Peyer's patch (tissue), 4 donors: ENCODE results near the gene RADIL. TPM values are rescaled to one million over a fixed set of nuclear protein-coding genes. Genes with fewer than 3 reads are reported as not detected.

Experiments used
- DNase-seq, 3 donors: peaks; one replicate each; pipeline ENCODE4 v3.0.0-alpha.2; 2017 to 2019
- H3K27ac ChIP-seq, 4 donors: fragments of 200-600 bp; sonication (generic); one replicate each; pipeline ENCODE4 v1.5.1; 2016 to 2019
- H3K27me3 ChIP-seq, 2 donors: fragments of 200-600 bp; sonication (generic); one replicate each; pipeline ENCODE4 v1.5.1; 2019
- H3K36me3 ChIP-seq, 3 donors: fragments of 200-600 bp; sonication (generic); one replicate each; pipeline ENCODE4 v1.5.1; 2016 to 2019
- H3K4me1 ChIP-seq, 4 donors: fragments of 200-600 bp; sonication (generic); one replicate each; pipeline ENCODE4 v1.5.1; 2016 to 2019
- H3K4me3 ChIP-seq, 4 donors: fragments of 200-600 bp; sonication (generic); 1 replicate in 3 of 4; 2 replicates in 1 of 4; pipeline ENCODE4 v1.5.1; 2016 to 2019; ENCODE audit warnings: mild to moderate bottlenecking in 1 of 4
- H3K9me3 ChIP-seq, 4 donors: fragments of 200-600 bp; sonication (generic); one replicate each; pipeline ENCODE4 v1.5.1; 2016 to 2019; ENCODE audit warnings: mild to moderate bottlenecking in 1 of 4
- CTCF ChIP-seq, 6 experiments: fragments of 450-650 bp in 4 of 6; fragments of 200-600 bp in 2 of 6; sonication (generic) in 1 of 6; IDR thresholded peaks; one replicate each; pipeline ENCODE4 v1.5.1; 2017 to 2019; ENCODE audit warnings: antibody characterized with exemption in 6 of 6, mild to moderate bottlenecking in 3 of 6, moderate library complexity in 1 of 6
- POLR2A ChIP-seq, 2 donors: fragments of 450-650 bp; IDR thresholded peaks; one replicate each; pipeline ENCODE4 v1.5.1; 2017; ENCODE audit warnings: antibody characterized with exemption in 2 of 2, mild to moderate bottlenecking in 2 of 2, moderate library complexity in 2 of 2
- total RNA-seq, 4 donors: library from RNA; depleted of rRNA; stranded (reverse); fragments of >200 nt; gene quantifications; one replicate each; pipeline ENCODE4 v1.1.0, GENCODE V29; 2016

RADIL gene
- total RNA-seq, 4 donors from 2014 or later = 1.1 to 16.5 (median 4.5) TPM

- Histone ChIP-seq H3K9me3 (no peaks in the 10 kb centered on the region), H3K27ac (no peak overlapping the region), H3K4me3 (no peak overlapping the region)
Observed at GRCh38 chr7:4809666-4810065, 73.8 kb downstream of the RADIL start.

GRCh38 chr7:4809091-4809591 lies 74.4 kb downstream of the RADIL start:
- H3K36me3 ChIP-seq = no peaks in the 10 kb centered on the region
- peak overlapping the region in 3 of 4 donors; percentile 15 to 20 (median 20) for H3K4me3 ChIP-seq
- H3K9me3 ChIP-seq = no peaks in the 10 kb centered on the region
- TF ChIP-seq CTCF (IDR thresholded peaks at IDR 0.05) (no peak), POLR2A (IDR thresholded peaks at IDR 0.05) (no peak)
- DNase-seq = no peak
- peaks cover 0 to 3% (median 0%) of the 10 kb centered on the region in 4 donors for H3K4me1 ChIP-seq
- peak overlapping the region in 1 of 4 donors; percentile 25 for H3K27ac ChIP-seq
- H3K27me3 ChIP-seq = no peaks in the 10 kb centered on the region

More at GRCh38 chr7:4809666-4810065, 73.8 kb downstream of the RADIL start:
- TF ChIP-seq POLR2A (IDR thresholded peaks at IDR 0.05) (no peak), CTCF (IDR thresholded peaks at IDR 0.05) (no peak)
- Histone ChIP-seq H3K4me1 (peaks cover 0 to 3% (median 0%) of the 10 kb centered on the region in 4 donors), H3K36me3 (no peaks in the 10 kb centered on the region), H3K27me3 (no peaks in the 10 kb centered on the region)
- DNase-seq = no peak

GRCh38 chr7:4808565-4808964 lies 75.0 kb downstream of the RADIL start:
- no peak overlapping the region for H3K4me3 ChIP-seq

GRCh38 chr7:4808026-4808425 lies 75.5 kb downstream of the RADIL start:
- DNase-seq = no peak
- Histone ChIP-seq H3K4me1 (peaks cover 0 to 3% (median 0%) of the 10 kb centered on the region in 4 donors), H3K36me3 (no peaks in the 10 kb centered on the region), H3K27ac (no peak overlapping the region), H3K9me3 (no peaks in the 10 kb centered on the region), H3K4me3 (no peak overlapping the region), H3K27me3 (no peaks in the 10 kb centered on the region)
- TF ChIP-seq CTCF (IDR thresholded peaks at IDR 0.05) (no peak), POLR2A (IDR thresholded peaks at IDR 0.05) (no peak)

More at GRCh38 chr7:4808565-4808964, 75.0 kb downstream of the RADIL start:
- DNase-seq = no peak
- Histone ChIP-seq H3K4me1 (peaks cover 0 to 3% (median 0%) of the 10 kb centered on the region in 4 donors), H3K36me3 (no peaks in the 10 kb centered on the region), H3K27ac (peak overlapping the region in 1 of 4 donors; percentile 39), H3K9me3 (no peaks in the 10 kb centered on the region), H3K27me3 (no peaks in the 10 kb centered on the region)
- no peak for TF ChIP-seq POLR2A (IDR thresholded peaks at IDR 0.05)
- TF ChIP-seq CTCF (IDR thresholded peaks at IDR 0.05) = no peak

- Histone ChIP-seq H3K36me3 (no peaks in the 10 kb centered on the region), H3K27ac (no peak overlapping the region), H3K4me1 (peaks cover 0 to 3% (median 0%) of the 10 kb centered on the region in 4 donors), H3K4me3 (no peak overlapping the region), H3K9me3 (no peaks in the 10 kb centered on the region), H3K27me3 (no peaks in the 10 kb centered on the region)
- no peak for TF ChIP-seq CTCF (IDR thresholded peaks at IDR 0.05)
- TF ChIP-seq POLR2A (IDR thresholded peaks at IDR 0.05) = no peak
- no peak for DNase-seq
Observed at GRCh38 chr7:4807598-4808016, 75.9 kb downstream of the RADIL start.
